Activated CD4-positive, alpha-beta T cell treated with anti-CD3 and anti-CD28 coated beads, Interleukin-2, amount 50 U/mL, for 24 hours (primary cell): ENCODE measurements around the gene RMP24.
"Not testable (repeated sequence)": the region's sequence is repeated elsewhere in the genome, so short reads cannot be mapped to it uniquely, and the experiment has no call there.

Experiments used
- DNase-seq, 2 donors: peaks; one replicate each; pipeline ENCODE4 v3.0.0-alpha.2; 2020; ENCODE audit warnings: low read depth in 1 of 2, low spot score in 1 of 2

The RMP24 gene

DNA sequence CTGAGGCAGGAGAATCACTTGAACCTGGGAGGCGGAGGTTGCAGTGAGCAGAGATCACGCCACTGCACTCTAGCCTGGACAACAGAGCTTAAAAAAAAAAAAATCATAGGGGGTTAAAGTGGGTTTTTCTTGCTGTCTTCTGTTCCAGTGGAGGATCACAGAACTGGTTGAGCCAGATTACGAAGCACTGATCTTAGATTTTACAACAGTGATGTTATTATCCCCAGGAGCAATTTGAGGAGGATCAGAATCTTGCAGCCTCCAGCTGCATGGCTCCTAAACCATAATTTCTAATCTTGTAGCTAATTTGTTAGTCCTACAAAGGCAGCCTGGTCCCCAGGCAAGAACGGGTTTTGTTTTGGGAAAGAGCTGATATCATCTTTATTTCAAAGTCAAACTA, 4.6 kb upstream of the RMP24 start:
- DNase-seq: not testable (repeated sequence)

DNA sequence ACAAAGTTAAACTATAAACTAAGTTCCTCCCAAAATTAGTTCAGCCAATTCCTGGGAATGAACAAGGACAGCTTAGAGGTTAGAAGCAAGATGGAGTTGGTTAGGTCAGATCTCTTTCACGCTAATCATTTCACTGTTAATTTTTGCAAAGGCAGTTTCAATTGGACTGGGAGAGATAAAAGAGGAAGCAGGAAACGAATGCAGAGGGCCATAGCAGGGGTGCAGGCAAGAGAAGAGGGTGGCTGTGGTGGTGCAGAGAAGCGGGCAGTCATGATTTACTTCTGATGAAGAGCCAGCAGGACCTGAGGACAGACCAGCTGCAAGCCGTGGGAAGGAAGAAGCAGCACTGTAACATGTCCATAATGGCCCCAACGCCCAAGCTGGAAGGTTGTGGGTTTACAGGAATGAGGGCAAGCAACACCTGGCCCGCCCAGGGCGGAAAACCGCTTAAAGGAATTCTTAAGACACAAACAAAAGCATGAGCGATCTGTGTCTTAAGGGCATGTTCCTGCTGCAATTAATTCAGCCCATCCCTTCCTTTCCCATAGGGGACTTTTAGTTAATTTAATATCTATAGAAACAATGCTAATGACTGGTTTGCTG, 4.1 kb upstream of the RMP24 start:
- DNase-seq: no peak

DNA sequence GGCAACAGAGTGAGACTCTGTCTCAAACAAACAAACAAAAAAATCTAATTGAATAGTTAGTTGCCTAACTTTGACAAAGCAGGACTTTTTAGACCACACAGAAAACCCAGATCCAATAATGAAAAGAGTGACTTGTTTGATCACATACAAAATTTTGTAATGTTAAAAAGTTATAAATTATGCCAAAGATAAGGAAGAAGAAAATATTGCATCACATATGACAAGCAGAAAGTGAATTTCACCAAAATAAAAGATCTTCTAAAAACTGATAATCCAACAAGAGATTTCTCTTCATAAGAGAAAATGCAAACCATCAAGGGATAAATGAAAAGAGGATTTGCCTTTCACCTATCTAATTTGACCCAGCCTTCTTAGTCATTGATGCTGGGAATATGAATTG, 2.8 kb upstream of the RMP24 start:
- no peak for DNase-seq

DNA sequence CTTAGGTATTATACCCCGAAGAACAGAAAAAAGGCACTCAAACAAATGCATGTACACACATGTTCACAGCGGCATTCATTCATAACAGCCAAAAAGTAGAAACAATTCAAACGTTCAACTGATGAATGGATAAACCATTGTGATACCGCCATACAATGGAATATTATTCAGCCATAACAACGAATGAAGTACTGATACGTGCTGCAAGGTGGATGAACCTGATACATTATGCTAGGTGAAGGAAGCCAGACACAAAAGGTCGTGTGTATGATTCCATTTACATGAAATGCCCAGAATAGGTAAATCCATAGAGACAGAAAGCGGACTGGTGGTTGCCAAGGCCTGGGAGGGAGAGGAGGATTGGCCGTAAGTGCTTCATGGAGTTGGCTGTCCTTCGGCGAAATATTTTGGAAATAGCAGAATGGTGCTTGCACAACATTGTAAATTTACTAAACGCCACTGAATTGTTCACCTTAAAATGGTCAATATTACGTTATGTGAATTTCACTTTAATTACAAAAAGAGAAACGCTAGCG, 750 bp upstream of the RMP24 start:
- no peak for DNase-seq

DNA sequence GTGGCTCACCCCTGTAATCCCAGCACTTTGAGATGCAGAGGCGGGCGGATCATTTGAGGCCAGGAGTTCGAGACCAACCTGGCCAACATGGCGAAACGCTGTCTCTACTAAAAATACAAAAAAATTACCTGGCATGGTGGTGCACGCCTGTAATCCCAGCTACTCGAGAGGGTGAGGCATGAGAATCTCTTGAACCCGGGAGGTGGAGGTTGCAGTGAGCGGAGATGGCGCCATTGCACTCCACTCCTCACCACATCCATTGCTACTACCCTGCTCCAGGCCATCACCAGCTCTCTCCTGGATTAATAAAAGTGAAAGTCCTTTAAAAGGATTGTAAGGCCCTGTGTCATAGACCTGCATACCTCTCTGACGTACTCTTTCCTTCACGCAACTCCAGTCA, 1.2 kb downstream of the RMP24 start:
- no peak for DNase-seq

DNA sequence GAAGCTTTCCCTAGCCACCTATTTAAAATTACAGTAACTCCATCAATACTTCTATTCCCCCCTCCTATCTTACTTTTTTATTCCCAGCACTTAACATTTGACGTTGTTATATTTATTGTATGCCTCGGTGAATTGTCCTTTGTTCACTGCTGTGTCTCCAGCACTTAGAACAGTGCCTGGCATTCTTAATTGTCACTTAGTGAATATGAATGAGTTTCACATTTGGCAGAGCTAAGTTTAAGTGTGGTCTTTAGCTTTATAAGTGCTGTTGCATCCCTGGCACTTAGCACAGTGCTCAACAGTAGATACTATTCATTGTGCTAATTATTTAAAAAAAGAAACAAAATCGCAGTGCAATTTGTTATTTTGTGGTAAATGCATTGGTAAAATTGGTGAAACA, 1.7 kb downstream of the RMP24 start:
- DNase-seq: no peak

DNA sequence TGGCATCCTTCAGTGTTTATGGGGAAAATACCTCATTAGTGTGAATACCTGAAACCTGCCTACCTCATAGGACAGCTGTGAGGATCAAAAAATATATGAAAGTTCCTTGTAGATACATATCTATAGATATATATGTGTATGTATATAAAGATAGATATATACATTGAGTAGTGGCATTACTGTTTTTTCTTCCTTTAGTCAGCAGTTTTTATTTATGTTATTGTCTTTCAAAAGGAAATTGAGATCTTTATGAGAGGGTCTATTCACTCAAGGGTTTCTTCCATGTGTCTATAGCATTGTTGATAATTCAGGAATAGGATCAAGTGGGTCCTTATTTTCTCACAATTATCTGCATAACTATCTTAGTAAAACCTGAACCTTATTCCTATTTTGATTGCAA, 6.6 kb downstream of the RMP24 start:
- no peak for DNase-seq

DNA sequence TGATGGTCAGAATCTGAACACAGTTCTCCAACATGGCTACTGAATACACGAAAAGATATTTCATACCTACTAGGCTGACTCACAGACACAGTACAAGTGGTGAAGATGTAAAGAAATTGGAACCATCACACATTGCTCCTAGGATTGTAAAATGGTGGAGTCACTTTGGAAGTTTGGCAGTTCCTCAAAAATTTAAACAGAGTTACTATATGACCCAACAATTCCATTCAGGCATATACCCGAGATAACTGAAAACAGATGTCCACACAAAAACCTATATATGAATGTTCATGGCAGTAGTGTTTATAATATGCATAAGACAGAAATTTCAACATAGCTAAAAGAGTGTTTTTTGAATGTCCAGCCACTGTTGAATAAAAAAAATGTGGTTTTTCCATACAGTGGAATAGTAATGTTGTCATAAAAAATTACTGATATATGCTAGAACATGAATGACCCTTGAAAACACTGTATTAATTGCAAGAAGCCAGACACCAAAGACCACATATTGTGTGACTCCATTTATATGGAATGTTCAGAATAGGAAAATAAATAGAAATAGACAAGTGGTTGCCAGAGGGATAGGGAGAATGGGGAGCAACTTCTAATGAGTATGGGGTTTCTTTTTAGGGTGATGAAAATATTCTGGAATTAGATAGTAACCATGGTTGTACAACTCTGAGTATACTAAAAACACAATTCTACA, 10.1 kb downstream of the RMP24 start:
- no peak for DNase-seq

DNA sequence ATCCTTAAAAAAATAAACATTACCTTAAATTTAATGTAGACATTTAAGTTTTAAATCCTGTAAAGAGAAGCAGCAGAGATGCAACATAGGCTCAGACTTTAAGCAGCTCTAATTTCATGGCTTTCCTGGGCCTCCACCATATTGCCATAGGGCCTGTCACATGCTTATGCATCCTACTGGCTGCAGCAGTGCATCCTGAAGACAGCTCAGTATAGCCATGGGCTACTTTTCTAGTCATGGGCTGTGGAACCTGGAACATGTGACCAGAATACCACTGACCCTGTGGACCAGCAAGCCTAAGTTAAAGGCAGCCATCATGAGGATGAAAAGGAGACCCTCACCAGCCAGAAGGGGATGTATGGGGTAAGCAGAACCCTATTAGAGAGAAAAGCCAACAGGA, 10.7 kb downstream of the RMP24 start:
- no peak for DNase-seq

DNA sequence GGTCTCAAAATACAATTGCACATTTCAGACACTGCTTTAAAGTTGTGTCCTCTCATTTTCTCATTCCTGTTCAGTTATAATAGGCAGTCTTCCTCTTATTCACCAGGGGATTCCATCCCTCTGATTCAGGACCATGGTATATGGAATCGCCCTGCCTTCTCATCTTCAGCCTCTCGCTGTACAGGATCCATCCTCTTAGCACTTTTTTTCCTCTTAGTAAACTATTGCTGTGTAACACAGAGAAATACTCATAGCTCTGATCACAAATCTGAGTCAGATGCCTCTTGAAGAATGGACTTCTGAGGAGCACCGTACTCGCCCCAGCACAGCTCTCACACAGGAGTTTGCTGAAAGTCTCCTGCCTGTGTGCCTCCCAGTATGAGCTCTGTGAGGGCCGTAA, 11.3 kb downstream of the RMP24 start:
- DNase-seq: no peak

DNA sequence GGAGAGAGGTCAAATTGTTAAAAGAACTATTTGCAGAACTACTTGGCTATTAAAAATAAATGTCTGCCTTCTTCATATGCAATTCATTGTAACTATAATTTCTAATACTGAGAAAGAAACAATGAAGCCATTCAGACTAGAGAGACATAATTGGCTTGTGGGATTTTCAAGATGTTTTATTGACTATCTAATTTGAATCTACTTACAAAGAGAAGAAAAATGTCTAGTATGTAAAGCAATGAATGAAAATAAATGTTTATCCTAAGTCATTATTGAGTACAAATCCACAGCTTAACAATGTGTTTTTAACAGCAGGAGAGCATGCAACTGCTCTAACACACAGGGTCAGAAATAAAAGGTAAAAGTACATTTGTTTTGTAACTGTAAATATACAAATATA, 19.2 kb downstream of the RMP24 start:
- no peak for DNase-seq

DNA sequence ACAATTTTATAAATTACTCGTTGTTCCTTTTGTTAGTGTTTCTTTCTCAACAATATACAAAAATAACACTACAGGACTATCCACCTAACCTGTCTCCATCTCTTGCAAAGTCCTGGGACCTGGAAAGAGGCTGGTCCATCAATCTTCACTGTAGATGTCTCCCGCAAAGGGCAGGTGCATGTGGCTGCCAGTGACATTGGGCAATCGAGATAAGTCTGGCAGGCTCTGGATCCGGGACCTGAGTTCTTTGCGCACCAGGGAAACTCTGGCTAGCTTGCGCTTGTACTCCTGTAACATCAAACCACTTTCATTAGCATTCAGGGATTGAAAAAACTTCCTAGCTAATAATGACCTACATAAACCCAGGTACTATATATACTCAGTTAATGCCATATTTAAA, 20.5 kb downstream of the RMP24 start:
- DNase-seq: no peak

DNA sequence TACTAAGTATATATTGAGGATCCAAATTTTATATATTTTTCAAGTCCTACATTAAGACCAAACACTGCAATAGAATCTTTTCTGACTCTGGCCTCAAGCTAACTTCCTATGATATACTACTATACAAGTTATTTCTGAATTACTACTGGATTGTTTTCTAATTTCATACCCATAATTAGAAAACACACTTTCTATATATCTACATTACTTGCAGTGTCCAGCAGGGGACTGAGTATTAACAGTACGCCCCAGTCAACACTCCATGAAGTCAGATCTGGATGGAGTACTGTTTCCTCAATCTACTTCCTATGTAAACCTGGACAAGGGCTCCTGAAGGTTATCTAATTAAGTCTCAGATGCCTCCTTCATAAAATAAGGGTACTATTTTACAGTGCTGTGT, 26.5 kb downstream of the RMP24 start:
- DNase-seq: no peak

DNA sequence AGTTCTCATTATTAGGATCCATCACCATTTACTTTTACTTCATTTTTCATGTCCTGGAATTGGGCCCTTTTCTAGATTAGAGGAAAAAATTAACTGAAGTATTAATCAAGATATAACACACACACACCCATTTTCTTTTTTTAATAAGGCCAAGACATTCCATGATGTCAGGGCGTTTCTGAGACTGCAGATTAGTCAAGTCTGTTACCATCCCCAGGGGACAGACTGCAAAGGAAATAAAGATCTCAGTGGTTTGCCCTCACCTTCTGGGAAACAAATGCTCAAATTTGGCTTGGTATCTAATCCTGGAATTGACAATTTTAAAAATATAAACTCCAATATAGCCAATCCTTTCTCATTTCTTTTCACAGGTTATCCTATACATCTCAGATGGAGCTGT, 27.4 kb downstream of the RMP24 start:
- DNase-seq: no peak

DNA sequence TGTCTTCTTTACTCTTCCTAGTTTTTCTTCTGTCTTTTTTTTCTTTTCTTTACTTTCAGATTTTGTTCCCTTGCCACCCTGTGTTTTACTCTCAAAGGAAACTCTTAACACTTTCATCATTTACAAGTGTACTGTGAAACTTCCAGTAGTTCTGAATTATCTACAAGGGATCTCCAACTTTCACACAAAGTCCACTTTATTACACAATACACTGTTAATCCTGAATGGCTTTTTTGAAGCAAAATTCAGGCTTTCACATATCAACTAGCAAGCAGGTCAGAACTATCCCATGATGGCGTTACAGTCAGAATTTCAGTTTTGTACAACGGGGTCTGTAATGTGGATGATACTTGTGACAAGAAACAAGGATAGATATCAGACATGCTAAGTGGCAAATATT, 34.5 kb downstream of the RMP24 start:
- no peak for DNase-seq

DNA sequence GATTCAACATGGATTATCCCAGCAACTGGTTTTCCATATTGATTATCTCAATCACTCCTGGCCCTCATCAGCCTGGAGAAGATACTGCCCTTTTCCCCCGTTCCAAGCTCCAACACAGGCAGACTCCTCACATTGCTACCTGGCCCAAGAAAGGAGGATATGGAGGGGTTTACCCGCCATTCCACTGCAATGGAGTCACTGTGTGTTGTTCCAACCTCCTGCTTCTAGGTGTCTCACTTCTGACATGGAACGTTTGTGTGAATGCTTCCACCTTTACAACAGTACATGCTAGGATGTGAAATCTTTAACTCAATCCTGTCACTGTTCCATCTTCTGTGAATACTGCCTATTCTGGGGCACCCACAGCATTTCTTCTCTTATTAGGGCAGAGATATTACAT, 36.7 kb downstream of the RMP24 start:
- DNase-seq: no peak

DNA sequence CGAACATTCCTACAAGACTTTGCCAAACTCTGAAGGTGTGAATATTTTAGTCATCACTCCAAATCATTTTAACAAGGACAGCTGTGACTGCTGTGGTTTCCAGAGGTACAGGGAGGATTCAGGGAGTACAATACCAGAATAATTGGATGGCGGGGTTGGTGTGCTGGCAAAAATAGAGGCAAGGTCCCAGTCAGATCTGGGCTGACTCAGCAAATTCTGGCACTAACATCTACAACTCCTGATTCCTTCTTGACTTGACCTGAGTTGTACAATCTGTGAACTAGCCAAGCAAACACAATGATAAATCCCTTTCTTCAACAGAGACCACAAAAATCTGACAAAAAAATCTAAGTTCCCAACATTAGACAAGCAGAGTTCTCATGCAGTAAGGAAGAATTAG, 40.4 kb downstream of the RMP24 start:
- no peak for DNase-seq

DNA sequence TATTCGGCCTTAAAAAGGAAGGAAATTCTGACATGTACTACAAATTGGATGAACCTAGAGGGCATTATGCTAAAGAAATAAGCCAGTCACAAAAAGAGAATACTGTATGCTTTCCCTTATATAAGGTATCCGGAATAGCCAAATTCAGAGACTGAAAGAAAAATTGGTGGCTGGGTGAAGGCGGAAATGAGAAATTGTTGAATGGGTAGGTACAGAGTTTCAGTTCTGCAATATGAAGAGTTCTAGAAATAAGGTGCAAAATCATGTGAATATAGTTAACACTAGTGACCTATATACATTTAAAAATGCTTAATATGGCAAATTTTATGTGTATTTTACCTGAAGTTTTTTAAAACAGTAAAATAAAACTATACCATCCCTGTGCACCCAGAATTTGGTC, 43.1 kb downstream of the RMP24 start:
- DNase-seq: no peak

DNA sequence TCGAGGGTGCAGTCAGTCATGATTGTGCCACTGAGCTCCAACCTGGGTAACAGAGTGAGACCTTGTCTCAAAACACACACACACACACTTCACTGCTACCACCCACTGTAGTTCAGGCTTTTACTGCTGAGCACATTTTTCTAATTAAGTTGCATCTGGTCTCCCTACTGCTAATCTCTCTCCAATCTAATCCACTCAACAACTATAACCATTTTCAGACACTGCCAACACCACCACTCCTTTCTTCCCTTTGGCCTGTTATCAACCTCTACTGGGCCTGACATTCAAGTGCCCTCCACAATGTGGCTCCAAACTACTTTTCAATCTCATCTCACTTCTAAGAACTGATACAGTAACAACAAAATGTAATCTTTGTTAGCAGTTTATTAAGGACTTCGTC, 44.8 kb downstream of the RMP24 start:
- no peak for DNase-seq

DNA sequence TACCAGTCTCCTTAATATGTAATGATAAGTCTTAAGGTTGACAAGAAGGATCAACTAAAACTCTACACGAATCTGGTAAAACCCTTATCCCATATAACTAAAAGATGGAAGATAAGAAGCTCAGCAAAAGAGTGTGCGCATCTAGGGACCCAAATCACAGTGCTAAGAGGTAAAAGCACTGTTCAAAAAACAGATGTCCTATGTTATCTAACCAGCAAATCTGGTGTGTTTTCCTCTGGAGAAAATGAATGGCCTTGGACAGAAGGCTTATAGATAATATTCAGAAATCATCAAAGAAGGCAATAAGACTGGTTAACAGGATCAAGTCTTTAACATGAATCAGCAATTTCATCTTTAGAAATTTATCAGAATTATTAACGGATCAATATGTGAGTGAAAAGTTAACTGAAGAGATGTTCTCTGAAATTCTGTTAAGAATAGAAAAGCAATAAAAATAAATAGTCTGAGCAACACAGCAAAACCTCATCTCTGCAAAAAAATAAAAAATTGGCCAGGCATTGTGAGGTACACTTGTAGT, 47.8 kb downstream of the RMP24 start:
- no peak for DNase-seq

DNA sequence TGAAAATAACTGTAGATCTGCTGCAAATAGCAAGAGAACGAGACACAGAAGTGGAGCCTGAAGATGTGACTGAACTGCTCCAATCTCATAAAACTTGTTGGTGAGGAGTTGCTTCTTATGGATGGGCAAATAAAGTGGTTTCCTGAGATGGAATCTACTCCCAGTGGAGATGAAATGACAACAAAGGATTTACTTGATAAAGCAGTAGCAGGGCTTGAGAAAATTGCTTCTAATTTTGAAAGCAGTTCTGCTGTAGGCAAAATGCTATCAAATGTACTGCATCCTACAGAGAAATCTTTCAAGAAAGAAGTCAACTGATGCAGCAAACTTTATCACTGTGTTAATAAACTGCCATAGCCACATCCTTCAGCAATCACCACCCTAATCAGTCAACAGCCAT, 50.9 kb downstream of the RMP24 start:
- no peak for DNase-seq

DNA sequence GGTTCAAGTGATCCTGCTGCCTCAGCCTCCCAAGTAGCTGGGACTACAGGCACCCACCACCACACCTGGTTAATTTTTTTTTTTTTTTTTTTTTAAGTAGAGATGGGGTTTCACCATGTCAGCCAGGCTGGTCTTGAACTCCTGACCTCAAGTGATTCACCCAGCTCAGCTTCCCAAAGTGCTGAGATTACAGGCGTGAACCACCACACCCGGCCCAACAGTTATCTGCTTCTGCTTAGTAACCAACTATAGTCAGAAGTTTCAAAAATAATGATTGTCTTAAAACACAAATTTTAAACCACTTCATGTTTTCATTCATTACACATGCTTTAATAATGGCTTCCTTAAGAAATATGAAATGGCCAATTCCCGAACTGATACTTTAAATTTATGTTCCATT, 51.8 kb downstream of the RMP24 start:
- not testable (repeated sequence) for DNase-seq

DNA sequence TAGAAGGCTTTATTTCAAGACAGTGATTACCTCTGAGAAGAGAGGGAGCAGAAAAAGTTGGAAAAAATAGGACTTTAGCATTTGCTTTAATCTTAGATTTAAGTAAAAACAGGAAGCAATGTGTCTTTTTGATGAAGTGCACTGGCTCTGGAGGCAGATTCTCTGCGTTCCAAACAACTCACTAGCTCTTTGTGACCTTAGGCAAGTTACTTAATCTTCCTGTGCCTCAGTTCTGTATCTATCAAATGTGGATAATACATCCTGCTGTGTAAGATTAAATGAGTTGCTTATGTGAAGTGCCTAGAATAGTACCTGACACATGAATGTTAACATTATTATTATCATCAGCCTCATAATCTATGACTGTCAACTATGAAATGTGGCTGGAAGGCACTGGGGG, 52.5 kb downstream of the RMP24 start:
- DNase-seq: no peak
